Suppressor macrophage treated with lipopolysaccharide for 1 hour (primary cell): ENCODE results near the gene PDLIM7.

Experiments used
- DNase-seq, 3 donors: peaks; one replicate each; pipeline ENCODE4 v3.0.0-alpha.2; 2020 to 2022

The PDLIM7 gene

GRCh38 chr5:177440990-177441780, 56.2 kb downstream of the PDLIM7 start:
- DNase-seq = no peak

GRCh38 chr5:177440211-177440989, 57.0 kb downstream of the PDLIM7 start:
- no peak for DNase-seq

- DNase-seq = no peak
Measured at GRCh38 chr5:177439518-177440053, 57.8 kb downstream of the PDLIM7 start.

DNA sequence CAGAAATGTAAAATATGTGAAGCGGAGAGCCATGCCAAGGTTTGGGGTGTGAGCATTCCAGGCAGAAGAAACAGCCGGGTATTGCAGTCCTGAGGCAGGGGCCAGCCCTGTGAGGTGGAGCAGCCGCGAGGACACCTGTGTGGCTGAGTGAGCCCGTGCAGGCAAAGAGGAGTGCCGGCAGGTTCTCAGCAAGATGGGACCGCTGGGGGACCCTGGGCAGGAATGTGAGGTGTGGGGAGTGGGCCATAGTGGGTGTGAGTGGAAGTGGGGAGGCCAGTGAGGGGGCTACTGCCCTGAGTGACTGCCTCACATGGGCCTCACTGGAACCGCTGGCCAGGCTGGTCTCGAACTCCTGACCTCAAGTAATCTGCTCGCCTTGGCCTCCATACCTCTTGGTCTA, 58.9 kb downstream of the PDLIM7 start:
- DNase-seq = no peak

GRCh38 chr5:177437623-177438022, 59.8 kb downstream of the PDLIM7 start:
- no peak for DNase-seq

- no peak for DNase-seq
Measured at GRCh38 chr5:177435847-177436536, 61.4 kb downstream of the PDLIM7 start.

DNA sequence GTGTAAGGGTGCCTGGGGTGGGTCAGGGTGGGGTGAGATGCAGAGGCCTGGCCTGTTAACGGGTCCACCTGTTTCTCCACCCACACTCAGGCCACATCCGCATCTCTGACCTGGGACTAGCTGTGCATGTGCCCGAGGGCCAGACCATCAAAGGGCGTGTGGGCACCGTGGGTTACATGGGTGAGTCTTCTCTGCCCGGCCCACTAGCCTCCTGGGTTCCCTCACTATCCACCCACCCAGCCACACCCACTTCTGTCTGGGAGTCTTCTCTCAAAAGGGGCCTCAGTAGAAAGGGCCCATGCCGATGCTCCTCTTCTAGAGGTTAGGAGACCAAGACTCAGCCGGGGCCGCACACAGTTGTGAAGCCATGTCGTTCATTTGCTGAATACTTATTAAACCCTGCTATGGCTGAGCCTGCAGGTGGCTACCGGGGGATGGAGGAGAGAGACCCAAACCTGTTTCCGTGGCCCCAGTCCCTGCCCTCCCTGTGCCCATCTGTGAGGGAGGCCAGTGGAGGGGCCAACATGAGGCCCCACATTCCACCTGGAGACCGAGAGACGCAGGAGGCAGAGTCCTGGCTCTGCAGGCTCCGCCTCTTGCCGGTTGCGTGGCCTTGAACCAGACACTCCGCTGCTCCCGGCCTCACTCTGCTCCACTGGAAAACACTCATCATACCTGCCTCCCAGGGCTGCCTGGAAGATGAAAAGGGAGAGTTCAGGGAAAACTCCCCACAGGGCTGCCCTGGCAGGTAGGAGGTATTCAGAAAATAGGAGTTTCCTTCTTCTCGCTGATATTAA, 62.3 kb downstream of the PDLIM7 start:
- DNase-seq = no peak

GRCh38 chr5:177434437-177434836, 63.0 kb downstream of the PDLIM7 start:
- DNase-seq = no peak

DNA sequence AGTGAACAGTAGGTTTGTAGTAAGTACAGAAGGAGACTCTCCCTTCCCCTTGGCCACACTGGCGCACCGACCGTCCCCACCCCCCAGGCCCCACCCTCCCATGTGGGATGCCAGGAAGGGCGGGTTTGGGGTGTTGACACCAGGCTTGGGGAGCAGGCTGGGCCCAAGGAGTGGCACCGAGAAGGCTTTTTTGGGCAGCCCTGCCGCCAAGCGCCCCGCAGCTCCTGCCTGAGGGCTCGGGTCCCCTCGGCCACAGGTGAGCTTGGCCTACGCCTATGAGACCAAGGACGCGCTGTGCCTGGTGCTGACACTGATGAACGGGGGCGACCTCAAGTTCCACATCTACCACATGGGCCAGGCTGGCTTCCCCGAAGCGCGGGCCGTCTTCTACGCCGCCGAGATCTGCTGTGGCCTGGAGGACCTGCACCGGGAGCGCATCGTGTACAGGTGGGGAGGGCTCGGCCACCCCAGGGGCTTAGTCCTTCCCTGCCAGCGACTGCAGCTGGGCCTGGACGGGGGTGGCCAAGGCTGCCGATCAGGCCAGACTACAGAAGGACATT, 63.7 kb downstream of the PDLIM7 start:
- DNase-seq = no peak
